B cell (primary cell): ENCODE data around the gene C3orf18. TPM values are rescaled to one million over a fixed set of nuclear protein-coding genes. Genes with fewer than 3 reads are reported as not detected.

Experiments
- ATAC-seq: fragments of 200-7000 bp; cut with Tn5 transposase; one replicate; pipeline ENCODE4 v1.10.0; 2021; ENCODE audit warnings: low read depth, mild to moderate bottlenecking, moderate number of reproducible peaks, moderate library complexity
- CTCF ChIA-PET: fragments of 350-600 bp; sonication (Branson Sonifier 250); formaldehyde crosslinking; loops from one replicate; lab custom pipeline; 2021; ENCODE audit warnings: antibody characterized with exemption, inconsistent platforms; lab: Charles Lee
- POLR2A ChIA-PET: fragments of 350-600 bp; sonication (Branson Sonifier 250); formaldehyde crosslinking; loops from one replicate; lab custom pipeline; 2021; ENCODE audit warnings: antibody characterized with exemption; lab: Charles Lee
- DNase-seq: peaks from one replicate; pipeline ENCODE4 v3.0.0; 2013
- H2AFZ ChIP-seq: 2 replicates; pipeline ENCODE4 v1.6.1; 2012; ENCODE audit warnings: mild to moderate bottlenecking, low read depth, low read length; ENCODE audit not compliant: insufficient read depth, poor library complexity, severe bottlenecking
- H3K27ac ChIP-seq, 2 donors: 1 replicate in 1 of 2; 2 replicates in 1 of 2; pipeline ENCODE4 v1.5.1; 2012 to 2013; ENCODE audit warnings: low read length in 2 of 2, mild to moderate bottlenecking in 2 of 2, moderate library complexity in 1 of 2
- H3K27me3 ChIP-seq, 4 experiments: fragments of 200-600 bp in 1 of 4; sonication (generic) in 1 of 4; replicated peaks in 1 of 4; 1 replicate in 2 of 4; 2 replicates in 2 of 4; pipeline versions ENCODE4 v1.6.1 to v1.7.0; 2013 to 2016; ENCODE audit warnings: low read length in 3 of 4, mild to moderate bottlenecking in 2 of 4, mixed read lengths in 1 of 4, moderate library complexity in 1 of 4; ENCODE audit not compliant: insufficient read depth in 4 of 4, control insufficient read depth in 3 of 4; ENCODE audit errors: control extremely low read depth in 1 of 4
- H3K36me3 ChIP-seq, 2 experiments: replicated peaks in 1 of 2; 1 replicate in 1 of 2; 2 replicates in 1 of 2; pipeline versions ENCODE4 v1.6.1 to v1.7.1; 2013; ENCODE audit warnings: low read length in 1 of 2; ENCODE audit not compliant: insufficient read depth in 2 of 2, control insufficient read depth in 1 of 2; ENCODE audit errors: control extremely low read depth in 1 of 2, extremely low read depth in 1 of 2
- H3K4me1 ChIP-seq, 2 donors: fragments of 200-600 bp in 1 of 2; sonication (generic) in 1 of 2; 1 replicate in 1 of 2; 2 replicates in 1 of 2; pipeline versions ENCODE4 v1.5.1 to v1.6.1; 2013 to 2017; ENCODE audit warnings: low read length in 2 of 2; ENCODE audit not compliant: control insufficient read depth in 2 of 2, insufficient read depth in 2 of 2
- H3K4me2 ChIP-seq: replicated peaks from 2 replicates; pipeline ENCODE3; 2012; ENCODE audit warnings: mild to moderate bottlenecking, low read depth, low read length; ENCODE audit not compliant: poor library complexity, severe bottlenecking
- H3K4me3 ChIP-seq, 5 experiments: fragments of 200-600 bp in 1 of 5; sonication (generic) in 1 of 5; 1 replicate in 3 of 5; 2 replicates in 2 of 5; pipeline versions ENCODE4 v1.5.1 to v1.7.0; 2011 to 2016; ENCODE audit warnings: low read length in 4 of 5, mild to moderate bottlenecking in 4 of 5, low read depth in 2 of 5, control low read depth in 1 of 5, moderate library complexity in 1 of 5; ENCODE audit not compliant: insufficient read depth in 1 of 5; ENCODE audit errors: control extremely low read depth in 1 of 5, extremely low read depth in 1 of 5
- H3K79me2 ChIP-seq: fragments of 200-600 bp; sonication (generic); one replicate; pipeline ENCODE4 v1.6.0; 2016; ENCODE audit warnings: low read length; ENCODE audit not compliant: control insufficient read depth, insufficient read depth
- H3K9ac ChIP-seq: fragments of 200-600 bp; sonication (generic); 2 replicates; pipeline ENCODE4 v1.6.1; 2017; ENCODE audit warnings: mild to moderate bottlenecking, low read length, moderate library complexity
- H3K9me3 ChIP-seq, 3 donors: one replicate each; pipeline versions ENCODE4 v1.6.1 to v1.7.1; 2013; ENCODE audit warnings: low read length in 2 of 3; ENCODE audit not compliant: control insufficient read depth in 2 of 3, insufficient read depth in 1 of 3; ENCODE audit errors: control extremely low read depth in 1 of 3
- H4K20me1 ChIP-seq: 2 replicates; pipeline ENCODE4 v1.6.0; 2012; ENCODE audit warnings: mild to moderate bottlenecking, low read length; ENCODE audit not compliant: insufficient read depth, control insufficient read depth, poor library complexity, severe bottlenecking
- H3K27ac Mint-ChIP-seq: one replicate; pipeline ENCODE4 v1.8.0; 2021; ENCODE audit warnings: mixed read lengths
- H3K27me3 Mint-ChIP-seq: one replicate; pipeline ENCODE4 v1.8.0; 2021; ENCODE audit warnings: mixed read lengths
- H3K4me1 Mint-ChIP-seq: one replicate; pipeline ENCODE4 v1.8.0; 2021; ENCODE audit warnings: mixed read lengths
- H3K4me3 Mint-ChIP-seq: one replicate; pipeline ENCODE4 v1.8.0; 2021; ENCODE audit warnings: mixed read lengths
- H3K9me3 Mint-ChIP-seq: one replicate; pipeline ENCODE4 v1.8.0; 2022; ENCODE audit warnings: mixed read lengths; ENCODE audit not compliant: insufficient read depth
- EZH2 ChIP-seq: IDR thresholded peaks from 2 replicates; pipeline ENCODE4 v1.6.1; 2012; ENCODE audit warnings: borderline replicate concordance, low read depth, mild to moderate bottlenecking, moderate library complexity, low read length; ENCODE audit not compliant: insufficient read depth, poor library complexity, severe bottlenecking
- WGBS: methylation state at CpG from one replicate; pipeline ENCODE4 v1.1.5; 2013; ENCODE audit warnings: missing lambda C conversion rate; ENCODE audit not compliant: insufficient coverage; 5-methylcytosine and 5-hydroxymethylcytosine counted together
- intact Hi-C: fragments of 100-400 bp; cut with micrococcal nuclease; formaldehyde crosslinking; loops from one replicate; pipeline ENCODE4 v1.10.0; 2022
- polyA plus RNA-seq: library from polyadenylated mRNA; depleted of rRNA; stranded (reverse); fragments of >200 nt; gene quantifications from 2 replicates; pipeline ENCODE4 v1.2.3, GENCODE V29; 2012
- total RNA-seq, 2 donors: library from RNA; stranded (reverse); fragments of 120-200 nt in 1 of 2; gene quantifications; 1 replicate in 1 of 2; 2 replicates in 1 of 2; pipeline versions ENCODE4 v1.2.3 to v1.2.4, GENCODE V29; 2013 to 2022
- TF ChIP-seq, protein P1 (sequence below): fragments of 200-600 bp; IDR thresholded peaks from one replicate; pipeline ENCODE4 v1.8.0; 2022; ENCODE audit warnings: antibody characterized with exemption, mild to moderate bottlenecking

Gene C3orf18
- total and polyA plus RNA-seq, 2 donors (not counting 1 experiment from before 2014, with no cell fraction given) = 14.3 to 15.4 TPM

DNA sequence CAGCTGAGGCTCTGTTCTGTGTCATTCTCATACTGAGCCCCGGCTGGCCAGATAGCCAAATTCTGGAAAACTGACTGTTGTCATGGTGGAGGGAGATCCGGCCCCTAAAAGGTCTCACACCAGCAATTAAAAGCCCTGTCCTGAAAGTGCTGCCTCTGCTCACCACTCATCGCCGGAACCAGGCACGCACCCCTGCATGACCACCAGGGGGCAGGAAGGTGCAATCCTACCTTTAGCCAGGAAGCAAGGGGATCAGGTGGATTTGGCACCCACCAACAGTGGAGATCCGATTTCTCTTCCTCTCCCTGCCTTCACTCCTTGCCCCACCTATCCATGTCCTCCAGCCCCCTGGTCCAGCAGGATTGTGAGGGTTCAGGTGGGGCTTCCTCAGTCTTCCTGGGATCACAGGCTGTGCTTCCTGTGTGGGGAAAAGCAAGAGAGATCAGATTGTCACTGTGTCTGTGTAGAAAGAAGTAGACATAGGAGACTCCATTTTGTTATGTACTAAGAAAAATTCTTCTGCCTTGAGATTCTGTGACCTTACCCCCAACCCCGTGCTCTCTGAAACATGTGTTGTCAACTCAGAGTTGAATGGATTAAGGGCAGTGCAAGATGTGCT lies 48.0 kb downstream of the C3orf18 start:
- Histone ChIP-seq H2AFZ (no peak overlapping the region), H3K4me1 (peaks cover 26 to 34% of the 10 kb centered on the region in 2 donors), H3K4me2 (no peak overlapping the region), H4K20me1 (no peaks in the 10 kb centered on the region), H3K9ac (no peak overlapping the region), H3K27ac (no peak overlapping the region), H3K4me3 (no peak overlapping the region), H3K36me3 (no peaks in the 10 kb centered on the region), H3K79me2 (no peaks in the 10 kb centered on the region), H3K9me3 (no peaks in the 10 kb centered on the region), H3K27me3 (peaks cover 0 to 4% (median 0%) of the 10 kb centered on the region in 4 experiments)
- intact Hi-C loops = loop anchor here (5.0 kb wide), 1 partner anchor 48 kb away; the partner anchor contains the start of genes C3orf18 and HEMK1
- Mint-ChIP-seq H3K27me3 (peaks cover 5% of the 10 kb centered on the region), H3K27ac (peak overlapping the region; percentile 33), H3K4me3 (no peak overlapping the region), H3K4me1 (peaks cover 32% of the 10 kb centered on the region), H3K9me3 (no peaks in the 10 kb centered on the region)
- DNase-seq (peak; percentile 74), ATAC-seq (peak; percentile 58)
- 0% methylated on average over 4 of the region's 7 CpGs for WGBS
- TF ChIP-seq, protein P1, sequence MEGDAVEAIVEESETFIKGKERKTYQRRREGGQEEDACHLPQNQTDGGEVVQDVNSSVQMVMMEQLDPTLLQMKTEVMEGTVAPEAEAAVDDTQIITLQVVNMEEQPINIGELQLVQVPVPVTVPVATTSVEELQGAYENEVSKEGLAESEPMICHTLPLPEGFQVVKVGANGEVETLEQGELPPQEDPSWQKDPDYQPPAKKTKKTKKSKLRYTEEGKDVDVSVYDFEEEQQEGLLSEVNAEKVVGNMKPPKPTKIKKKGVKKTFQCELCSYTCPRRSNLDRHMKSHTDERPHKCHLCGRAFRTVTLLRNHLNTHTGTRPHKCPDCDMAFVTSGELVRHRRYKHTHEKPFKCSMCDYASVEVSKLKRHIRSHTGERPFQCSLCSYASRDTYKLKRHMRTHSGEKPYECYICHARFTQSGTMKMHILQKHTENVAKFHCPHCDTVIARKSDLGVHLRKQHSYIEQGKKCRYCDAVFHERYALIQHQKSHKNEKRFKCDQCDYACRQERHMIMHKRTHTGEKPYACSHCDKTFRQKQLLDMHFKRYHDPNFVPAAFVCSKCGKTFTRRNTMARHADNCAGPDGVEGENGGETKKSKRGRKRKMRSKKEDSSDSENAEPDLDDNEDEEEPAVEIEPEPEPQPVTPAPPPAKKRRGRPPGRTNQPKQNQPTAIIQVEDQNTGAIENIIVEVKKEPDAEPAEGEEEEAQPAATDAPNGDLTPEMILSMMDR = peak; percentile 89
- TF ChIP-seq EZH2 = no peak
- ChIA-PET CTCF (interaction anchor here (0.6 to 2.3 kb wide), 5 partner anchors 11 to 261 kb away, joined by 3 to 13 read pairs (median 3); no protein-coding TSS in a partner anchor), POLR2A (no interaction called here)

DNA sequence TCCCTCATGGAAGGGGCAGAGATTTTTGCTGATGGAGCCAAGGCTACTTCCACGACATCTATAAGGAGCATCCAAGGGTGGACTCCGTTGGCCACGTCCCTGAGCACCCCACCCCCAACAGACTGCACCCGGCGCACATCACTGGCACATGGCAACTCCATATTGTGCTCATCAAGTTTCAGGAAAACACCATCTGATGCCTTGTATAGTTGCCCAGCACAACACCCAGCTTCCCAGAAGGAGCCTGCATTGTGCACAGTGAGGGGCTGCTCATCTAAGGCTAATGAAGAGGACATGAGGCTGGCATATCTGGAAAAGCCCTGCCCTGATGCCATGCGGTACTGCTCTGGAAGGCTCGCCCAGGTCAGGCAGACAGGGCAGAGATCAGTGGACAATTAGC lies 49.1 kb downstream of the C3orf18 start:
- intact Hi-C loops = loop anchor here (5.0 kb wide), 1 partner anchor 49 kb away; the partner anchor contains the start of genes C3orf18 and HEMK1
- ChIA-PET CTCF (interaction anchor here (0.8 to 3.1 kb wide), 6 partner anchors 10 to 258 kb away, joined by 3 to 17 read pairs (median 3); no protein-coding TSS in a partner anchor), POLR2A (interaction anchor here (1.1 kb wide), 1 partner anchor 24 kb away, joined by 7 read pairs; no protein-coding TSS in a partner anchor)
- no peaks in the 10 kb centered on the region for H3K9me3 Mint-ChIP-seq
- Histone ChIP-seq H3K9me3 (no peaks in the 10 kb centered on the region), H2AFZ (no peak overlapping the region), H3K27ac (no peak overlapping the region), H3K27me3 (peaks cover 0 to 4% (median 0%) of the 10 kb centered on the region in 4 experiments), H4K20me1 (no peaks in the 10 kb centered on the region), H3K4me3 (no peak overlapping the region), H3K4me2 (no peak overlapping the region), H3K36me3 (no peaks in the 10 kb centered on the region), H3K4me1 (peaks cover 27 to 36% of the 10 kb centered on the region in 2 donors), H3K79me2 (no peaks in the 10 kb centered on the region), H3K9ac (no peak overlapping the region)
- 94% methylated on average over 7 of the region's 7 CpGs for WGBS
- ATAC-seq (no peak), DNase-seq (no peak)
- no peak overlapping the region for H3K4me3 Mint-ChIP-seq
- H3K27me3 Mint-ChIP-seq = peaks cover 5% of the 10 kb centered on the region
- H3K27ac Mint-ChIP-seq = no peak overlapping the region
- TF ChIP-seq, protein P1 = no peak
- TF ChIP-seq EZH2 = no peak
- peaks cover 34% of the 10 kb centered on the region for H3K4me1 Mint-ChIP-seq
